HPDE6-E6E7 (cell line): ENCODE data around the gene RCAN1.
"Not testable (repeated sequence)": the region's sequence is repeated elsewhere in the genome, so short reads cannot be mapped to it uniquely, and the experiment has no call there.

Experiments
- DNase-seq: peaks from one replicate; pipeline ENCODE4 v3.0.0; 2011; ENCODE audit warnings: missing footprints; ENCODE audit errors: extremely low spot score

RCAN1 gene

DNA sequence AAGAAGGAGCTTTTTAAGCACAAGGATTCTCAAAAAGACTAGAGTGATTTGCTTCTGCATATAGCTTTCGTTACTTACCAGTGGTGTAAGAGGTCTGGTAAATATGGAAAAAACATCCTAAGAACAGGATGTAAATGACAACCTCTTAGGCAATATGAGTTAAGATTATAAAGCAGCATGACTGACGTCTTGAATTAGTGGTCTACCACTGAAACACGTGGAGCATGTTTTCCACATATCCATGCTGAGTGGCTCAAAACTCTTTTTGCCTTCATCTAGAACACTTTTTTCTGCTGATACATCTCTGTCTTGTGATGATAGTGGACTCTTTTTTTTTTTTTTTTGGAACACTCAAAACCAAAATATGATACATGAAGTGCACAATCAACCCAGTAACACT, 44.6 kb downstream of the RCAN1 start:
- no peak for DNase-seq

GRCh38 chr21:34569381-34569979, 45.4 kb downstream of the RCAN1 start:
- DNase-seq: no peak

DNA sequence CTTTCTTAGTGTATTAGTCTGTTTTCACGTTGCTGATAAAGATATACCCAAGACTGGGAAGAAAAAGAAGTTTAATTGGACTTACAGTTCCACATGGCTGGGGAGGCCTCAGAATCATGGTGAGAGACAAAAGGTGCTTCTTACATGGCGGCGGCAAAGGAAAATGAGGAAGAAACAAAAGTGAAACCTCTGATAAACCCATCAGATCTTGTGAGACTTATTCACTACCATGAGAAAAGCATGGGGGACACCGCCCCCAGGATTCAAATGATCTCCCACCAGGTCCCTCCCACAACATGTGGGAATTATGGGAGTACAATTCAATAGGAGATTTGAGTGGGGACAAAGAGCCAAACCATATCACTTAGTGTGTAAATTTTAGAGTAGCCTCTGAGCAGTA, 46.1 kb downstream of the RCAN1 start:
- DNase-seq: not testable (repeated sequence)

DNA sequence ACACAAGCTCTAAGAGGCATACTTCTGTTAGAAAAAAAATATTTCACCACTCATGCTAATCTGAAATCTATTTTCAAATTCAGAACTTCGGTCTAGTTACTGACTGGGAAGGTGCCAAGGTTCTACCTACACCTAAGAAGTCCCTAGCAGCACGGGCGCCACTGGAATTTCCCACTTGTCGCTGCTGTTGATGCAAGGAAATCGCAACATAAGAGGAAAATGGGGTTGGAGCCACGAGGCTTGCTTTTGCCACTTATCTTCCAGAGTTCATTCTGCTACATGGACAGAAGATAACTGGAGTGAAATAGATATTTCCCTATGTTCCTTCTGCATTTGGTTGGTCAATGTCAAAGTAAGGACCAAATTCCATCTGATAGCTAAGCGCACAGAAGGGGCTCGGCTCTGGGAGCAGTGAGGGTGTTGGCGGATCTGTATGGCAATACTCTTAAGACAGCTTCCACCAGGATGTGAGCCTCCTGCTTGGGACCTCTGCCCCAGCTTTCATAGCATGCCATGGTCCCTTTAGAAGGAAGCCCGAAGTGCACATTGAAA, 47.2 kb downstream of the RCAN1 start:
- no peak for DNase-seq

DNA sequence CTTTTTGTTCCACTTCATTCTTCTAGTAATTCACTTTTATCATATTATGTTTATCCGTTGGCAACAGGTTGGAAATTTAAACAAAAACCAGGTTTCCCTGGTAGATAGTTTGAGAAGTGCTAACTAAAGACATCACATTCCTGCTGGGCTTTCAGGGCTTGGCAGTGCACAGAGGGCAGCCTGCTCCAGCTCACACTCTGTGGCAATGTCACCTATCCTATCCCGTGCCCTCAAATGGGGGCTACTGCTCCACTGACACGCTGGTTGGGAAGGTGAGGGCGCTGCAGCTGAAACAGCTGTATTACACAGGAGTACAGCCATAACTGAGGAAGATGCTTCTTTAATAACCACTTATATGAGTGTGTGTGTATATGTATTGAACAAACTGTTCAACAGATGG, 49.7 kb downstream of the RCAN1 start:
- DNase-seq: no peak

GRCh38 chr21:34563370-34563769, 51.5 kb downstream of the RCAN1 start:
- not testable (repeated sequence) for DNase-seq

GRCh38 chr21:34561806-34562205, 53.1 kb downstream of the RCAN1 start:
- no peak for DNase-seq

DNA sequence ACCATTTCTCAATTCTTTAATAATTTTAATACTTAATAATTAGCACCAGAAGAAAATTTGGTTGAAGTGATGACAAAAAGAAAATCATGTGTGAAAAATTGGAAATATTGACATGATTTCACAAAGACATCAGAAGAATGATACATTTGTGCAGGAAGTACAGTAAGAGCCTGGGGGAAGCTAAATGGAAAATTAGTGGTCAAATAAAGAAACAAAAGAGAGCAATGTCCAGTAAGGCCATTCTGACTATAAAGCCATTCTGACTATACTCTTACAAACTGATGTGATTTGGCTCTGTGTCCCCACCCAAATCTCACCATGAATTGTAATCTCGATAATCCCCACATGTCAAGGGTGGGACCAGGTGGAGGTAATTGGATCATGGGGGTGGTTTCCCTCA, 54.3 kb downstream of the RCAN1 start:
- DNase-seq: no peak

DNA sequence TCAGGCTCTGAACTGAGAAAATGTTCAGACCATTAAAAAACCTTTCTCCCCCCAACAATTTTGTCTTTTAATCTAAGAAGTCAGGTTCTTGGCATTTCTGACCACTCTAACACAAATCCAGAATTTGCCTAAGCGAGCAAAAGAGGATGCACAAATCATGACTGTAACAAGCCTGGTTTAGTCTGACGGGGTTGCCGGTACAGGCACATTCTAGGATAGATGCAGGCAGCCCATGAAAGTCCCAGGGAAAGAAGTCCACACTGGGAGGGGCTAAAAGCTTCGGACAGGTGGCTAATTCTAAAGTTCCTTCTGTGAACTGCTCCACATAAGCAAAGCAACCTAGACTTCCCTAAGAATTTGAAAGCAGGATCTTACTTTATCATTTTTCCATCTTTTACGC, 54.9 kb downstream of the RCAN1 start:
- no peak for DNase-seq

- no peak for DNase-seq
These were observed 55.8 kb downstream of the RCAN1 start for GRCh38 chr21:34559089-34559631.

DNA sequence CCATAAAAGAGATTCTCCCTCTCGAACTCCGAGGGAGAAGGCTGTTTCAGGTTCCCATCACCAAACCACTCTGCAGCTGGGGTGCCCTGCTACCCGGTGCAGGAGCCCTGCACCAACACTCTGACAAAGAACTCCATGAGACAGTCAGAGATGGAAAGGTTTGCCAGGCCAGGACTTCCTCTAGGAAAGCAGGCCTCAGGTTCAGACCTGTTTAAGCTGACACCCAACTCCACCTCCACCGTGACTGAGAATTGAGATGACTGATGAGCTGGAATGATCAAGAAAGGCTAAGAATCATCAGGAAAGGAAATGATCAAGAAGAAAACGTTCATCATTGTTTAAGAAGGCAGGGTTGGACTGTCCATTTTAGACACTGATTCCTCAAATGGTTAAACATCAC, 56.7 kb downstream of the RCAN1 start:
- DNase-seq: peak; percentile 68

- no peak for DNase-seq
These were observed 57.7 kb downstream of the RCAN1 start for GRCh38 chr21:34557261-34557660.

- DNase-seq: not testable (repeated sequence)
These were observed 60.2 kb downstream of the RCAN1 start for GRCh38 chr21:34554670-34555069.

- no peak for DNase-seq
These were observed 60.7 kb downstream of the RCAN1 start for GRCh38 chr21:34554227-34554626.

GRCh38 chr21:34553151-34553952, 61.6 kb downstream of the RCAN1 start:
- no peak for DNase-seq

DNA sequence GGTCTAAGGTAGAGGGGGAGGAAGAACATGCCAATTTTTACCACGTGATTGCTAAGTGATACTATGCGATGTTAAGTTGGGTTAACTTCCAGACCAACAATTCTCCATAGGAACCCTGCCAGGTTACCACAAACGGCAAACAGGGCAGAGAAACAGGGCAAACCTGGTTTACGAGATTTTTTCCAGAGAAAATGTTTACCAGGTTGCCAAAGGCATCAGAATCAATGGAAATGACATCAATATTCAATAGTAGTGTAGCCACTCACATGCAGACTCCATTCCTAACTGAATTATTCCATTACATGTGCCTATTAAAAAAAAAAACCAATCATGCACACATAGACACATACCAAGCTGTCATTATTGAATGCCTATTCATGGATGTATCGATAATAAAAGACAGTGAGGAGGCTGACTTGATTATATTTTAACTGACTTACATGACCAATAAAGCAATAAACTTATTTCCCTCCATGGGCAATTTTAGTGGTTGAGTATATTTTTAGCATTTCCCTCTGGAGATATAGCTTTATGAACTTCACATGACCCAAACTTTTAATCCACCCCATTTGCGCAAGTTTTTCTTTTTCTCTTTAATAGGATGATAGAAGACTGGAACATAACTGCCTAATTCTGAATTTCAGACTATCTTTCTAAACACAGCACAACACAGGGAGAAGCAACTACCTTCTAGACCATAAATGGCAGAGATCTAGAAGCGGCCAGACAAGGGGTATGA, 62.4 kb downstream of the RCAN1 start:
- DNase-seq: no peak

DNA sequence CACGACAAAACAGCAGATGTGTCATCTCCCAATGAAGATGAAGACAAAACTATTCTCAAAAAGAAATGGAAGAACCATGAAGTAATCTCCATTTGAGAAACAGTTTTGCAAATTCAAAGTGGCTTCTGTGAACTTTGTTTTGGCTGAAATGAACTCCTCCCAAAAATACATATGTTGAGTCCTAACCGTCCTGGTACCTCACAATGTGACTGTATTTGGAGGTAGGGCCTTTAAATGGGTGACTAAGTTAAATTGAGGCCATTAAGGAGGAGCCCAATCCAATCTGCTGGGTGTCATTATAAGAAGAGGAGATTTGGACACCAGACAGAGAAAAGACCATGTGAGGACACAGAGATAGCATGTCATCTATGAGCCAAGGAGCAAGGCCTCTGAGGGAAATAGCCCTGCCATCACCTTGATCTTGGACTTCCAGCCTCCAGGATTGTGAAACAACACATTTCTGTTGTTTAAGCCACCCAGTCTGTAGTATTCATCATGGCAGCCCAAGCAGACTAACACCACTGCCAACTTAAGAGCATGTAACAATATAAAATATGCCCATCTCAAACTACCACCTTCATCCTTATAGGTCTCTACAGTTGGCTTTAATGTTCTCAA, 64.6 kb downstream of the RCAN1 start:
- DNase-seq: no peak

- DNase-seq: no peak
These were observed 66.0 kb downstream of the RCAN1 start for GRCh38 chr21:34548781-34549376.

DNA sequence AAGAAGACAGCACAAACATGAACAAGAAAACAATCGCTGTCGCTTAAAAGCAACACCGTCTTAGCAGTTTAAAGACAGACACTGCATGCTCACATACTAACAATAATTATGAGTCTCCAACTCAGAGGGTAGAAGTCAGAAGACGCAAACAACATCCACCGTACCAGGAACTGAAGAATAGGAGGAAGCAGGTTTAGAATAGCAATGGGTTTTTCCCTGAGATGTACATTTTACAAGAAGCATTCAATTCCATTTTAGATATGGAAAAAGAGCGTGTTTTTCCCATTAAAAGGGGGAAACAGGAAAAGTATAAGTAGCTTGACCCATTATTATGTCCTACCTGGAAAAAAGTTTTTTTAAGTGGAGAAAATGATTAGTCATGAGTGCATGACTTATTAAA, 68.4 kb downstream of the RCAN1 start:
- no peak for DNase-seq

DNA sequence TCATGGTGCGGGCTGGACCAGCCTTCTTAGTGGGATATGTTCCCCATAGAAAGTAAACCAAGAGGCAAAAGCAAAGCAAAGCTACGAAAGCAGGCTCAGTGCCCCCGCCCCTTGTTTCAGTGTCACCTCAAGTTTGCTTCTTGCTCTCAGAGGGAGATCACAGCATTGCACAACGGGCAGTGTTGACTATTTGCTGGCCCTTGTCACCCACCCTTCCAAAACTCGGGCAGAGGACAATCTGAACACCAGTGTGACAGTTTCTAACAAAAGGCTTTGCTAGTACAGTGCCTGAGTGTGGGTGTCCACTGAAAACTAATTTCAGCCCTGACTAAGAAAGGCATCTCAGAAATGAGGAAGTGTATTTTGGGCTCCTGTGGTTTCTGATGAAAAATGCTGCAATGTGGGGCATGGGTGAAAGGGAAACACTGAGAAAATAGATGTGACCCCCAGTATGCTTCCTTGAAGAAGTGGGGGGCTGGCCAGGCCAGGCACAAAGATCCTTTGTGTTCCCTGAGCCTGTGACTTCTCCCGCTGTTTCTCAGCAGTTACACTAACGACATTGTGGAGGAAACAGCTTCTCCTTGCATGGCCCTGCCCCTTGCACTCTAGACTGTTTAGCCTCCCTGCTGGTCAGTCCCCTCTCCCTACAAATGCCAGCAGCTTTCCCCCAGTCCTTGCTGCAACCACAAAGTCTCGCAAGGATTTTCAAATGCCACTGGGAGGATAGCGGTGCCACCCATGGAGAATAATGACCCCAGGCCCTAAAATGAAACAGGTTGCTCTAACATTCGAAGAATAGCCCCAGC, 69.6 kb downstream of the RCAN1 start:
- DNase-seq: no peak
